Neural progenitor cell (in vitro differentiated cells): Measurements from ENCODE around the gene RSPO3. TPM values are rescaled to one million over a fixed set of nuclear protein-coding genes. Genes with fewer than 3 reads are reported as not detected.

Experiments
- DNase-seq: peaks from one replicate; pipeline ENCODE4 v3.0.0-alpha.2; 2016; ENCODE audit warnings: low spot score
- H2AFZ ChIP-seq: fragments of 200-600 bp; sonication (generic); replicated peaks from 2 replicates; pipeline ENCODE4 v1.6.1; 2016; ENCODE audit warnings: antibody characterized with exemption
- H3F3A ChIP-seq: fragments of 200-600 bp; sonication (generic); 2 replicates; pipeline ENCODE4 v1.6.1; 2016; ENCODE audit warnings: antibody characterized with exemption, low read depth
- H3K27ac ChIP-seq: fragments of 200-600 bp; sonication (generic); 2 replicates; pipeline ENCODE4 v1.5.1; 2016; ENCODE audit warnings: mild to moderate bottlenecking
- H3K27me3 ChIP-seq: fragments of 200-600 bp; sonication (generic); 2 replicates; pipeline ENCODE4 v1.6.1; 2016; ENCODE audit warnings: mild to moderate bottlenecking, moderate library complexity
- H3K36me3 ChIP-seq: fragments of 200-600 bp; sonication (generic); 2 replicates; pipeline ENCODE4 v1.5.1; 2016
- H3K4me1 ChIP-seq: fragments of 200-600 bp; sonication (generic); 2 replicates; pipeline ENCODE4 v1.6.1; 2016; ENCODE audit warnings: mixed run types
- H3K4me2 ChIP-seq: fragments of 200-600 bp; sonication (generic); 2 replicates; pipeline ENCODE4 v1.6.1; 2016
- H3K4me3 ChIP-seq: fragments of 200-600 bp; sonication (generic); 2 replicates; pipeline ENCODE4 v1.5.1; 2016
- H3K79me2 ChIP-seq: fragments of 200-600 bp; sonication (generic); 2 replicates; pipeline ENCODE4 v1.6.1; 2016; ENCODE audit warnings: low read depth
- H3K9ac ChIP-seq: fragments of 200-600 bp; sonication (generic); 2 replicates; pipeline ENCODE4 v1.6.1; 2016
- H3K9me3 ChIP-seq: fragments of 200-600 bp; sonication (generic); 2 replicates; pipeline ENCODE4 v1.5.1; 2016; ENCODE audit warnings: low read depth
- H4K20me1 ChIP-seq: fragments of 200-600 bp; sonication (generic); 2 replicates; pipeline ENCODE4 v1.6.1; 2016; ENCODE audit warnings: low read depth
- H3K27ac Mint-ChIP-seq: 3 replicates; pipeline ENCODE4 v1.8.0; 2021; ENCODE audit warnings: mixed read lengths
- H3K27me3 Mint-ChIP-seq: 2 replicates; pipeline ENCODE4 v1.8.0; 2022; ENCODE audit warnings: low read depth, mild to moderate bottlenecking, inconsistent platforms, moderate library complexity, mixed read lengths; ENCODE audit not compliant: insufficient read depth
- H3K36me3 Mint-ChIP-seq: 3 replicates; pipeline ENCODE4 v1.8.0; 2021; ENCODE audit warnings: mixed read lengths
- H3K4me1 Mint-ChIP-seq: 3 replicates; pipeline ENCODE4 v1.8.0; 2021; ENCODE audit warnings: mixed read lengths
- H3K4me3 Mint-ChIP-seq: 3 replicates; pipeline ENCODE4 v1.8.0; 2021; ENCODE audit warnings: mild to moderate bottlenecking, moderate library complexity, mixed read lengths
- H3K9me3 Mint-ChIP-seq: 3 replicates; pipeline ENCODE4 v1.8.0; 2020; ENCODE audit warnings: mixed read lengths
- EZH2 ChIP-seq: fragments of 200-600 bp; sonication (generic); IDR thresholded peaks from 2 replicates; pipeline ENCODE4 v1.6.1; 2017; ENCODE audit warnings: antibody characterized with exemption, mild to moderate bottlenecking, moderate library complexity
- EZH2phosphoT487 ChIP-seq: fragments of 200-600 bp; sonication (generic); IDR thresholded peaks from 2 replicates; pipeline ENCODE4 v1.6.1; 2017; ENCODE audit warnings: antibody characterized with exemption
- total RNA-seq: library from RNA; depleted of rRNA; stranded (reverse); fragments of >200 nt; gene quantifications from 2 replicates; pipeline ENCODE4 v1.2.3, GENCODE V29; 2015; ENCODE audit warnings: low replicate concordance
- TF ChIP-seq, protein P1 (sequence below): fragments of 200-600 bp; sonication (generic); IDR thresholded peaks from 2 replicates; pipeline ENCODE4 v1.5.1; 2017; ENCODE audit warnings: antibody characterized with exemption, mild to moderate bottlenecking

The RSPO3 gene
- total RNA-seq, 1 donor from 2014 or later, result 2.4 TPM

- no peak overlapping the region for H2AFZ ChIP-seq
- peaks cover 4% of the 10 kb centered on the region for H3K4me1 ChIP-seq
- H3K27ac Mint-ChIP-seq, result no peak overlapping the region
- H3K36me3 ChIP-seq, result no peaks in the 10 kb centered on the region
- TF ChIP-seq, protein P1, sequence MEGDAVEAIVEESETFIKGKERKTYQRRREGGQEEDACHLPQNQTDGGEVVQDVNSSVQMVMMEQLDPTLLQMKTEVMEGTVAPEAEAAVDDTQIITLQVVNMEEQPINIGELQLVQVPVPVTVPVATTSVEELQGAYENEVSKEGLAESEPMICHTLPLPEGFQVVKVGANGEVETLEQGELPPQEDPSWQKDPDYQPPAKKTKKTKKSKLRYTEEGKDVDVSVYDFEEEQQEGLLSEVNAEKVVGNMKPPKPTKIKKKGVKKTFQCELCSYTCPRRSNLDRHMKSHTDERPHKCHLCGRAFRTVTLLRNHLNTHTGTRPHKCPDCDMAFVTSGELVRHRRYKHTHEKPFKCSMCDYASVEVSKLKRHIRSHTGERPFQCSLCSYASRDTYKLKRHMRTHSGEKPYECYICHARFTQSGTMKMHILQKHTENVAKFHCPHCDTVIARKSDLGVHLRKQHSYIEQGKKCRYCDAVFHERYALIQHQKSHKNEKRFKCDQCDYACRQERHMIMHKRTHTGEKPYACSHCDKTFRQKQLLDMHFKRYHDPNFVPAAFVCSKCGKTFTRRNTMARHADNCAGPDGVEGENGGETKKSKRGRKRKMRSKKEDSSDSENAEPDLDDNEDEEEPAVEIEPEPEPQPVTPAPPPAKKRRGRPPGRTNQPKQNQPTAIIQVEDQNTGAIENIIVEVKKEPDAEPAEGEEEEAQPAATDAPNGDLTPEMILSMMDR, result no peak
- TF ChIP-seq EZH2phosphoT487, result no peak
- TF ChIP-seq EZH2, result no peak
- no peaks in the 10 kb centered on the region for H3K9me3 ChIP-seq
- H3K79me2 ChIP-seq, result no peaks in the 10 kb centered on the region
- H3K9me3 Mint-ChIP-seq, result no peaks in the 10 kb centered on the region
- no peak overlapping the region for H3K4me3 Mint-ChIP-seq
- peaks cover 8% of the 10 kb centered on the region for H3K4me1 Mint-ChIP-seq
- DNase-seq, result no peak
- H3K4me2 ChIP-seq, result no peak overlapping the region
- H3K27me3 Mint-ChIP-seq, result no peaks in the 10 kb centered on the region
- H3K36me3 Mint-ChIP-seq, result no peaks in the 10 kb centered on the region
- no peak overlapping the region for H3K27ac ChIP-seq
- H3K9ac ChIP-seq, result no peak overlapping the region
- H3K27me3 ChIP-seq, result peaks cover 21% of the 10 kb centered on the region
- H4K20me1 ChIP-seq, result no peaks in the 10 kb centered on the region
- no peaks in the 10 kb centered on the region for H3F3A ChIP-seq
- no peak overlapping the region for H3K4me3 ChIP-seq
These were observed 6.9 kb upstream of the RSPO3 start for GRCh38 chr6:127111526-127111925.

GRCh38 chr6:127114214-127114760 is 4.2 kb upstream of the RSPO3 start:
- H3K9me3 ChIP-seq, result no peaks in the 10 kb centered on the region
- no peaks in the 10 kb centered on the region for H3K36me3 Mint-ChIP-seq
- peaks cover 5% of the 10 kb centered on the region for H3K27me3 Mint-ChIP-seq
- no peak overlapping the region for H2AFZ ChIP-seq
- H3K4me3 ChIP-seq, result no peak overlapping the region
- H3K36me3 ChIP-seq, result no peaks in the 10 kb centered on the region
- H3K4me1 ChIP-seq, result peaks cover 7% of the 10 kb centered on the region
- no peaks in the 10 kb centered on the region for H3K9me3 Mint-ChIP-seq
- H3K4me3 Mint-ChIP-seq, result no peak overlapping the region
- TF ChIP-seq, protein P1, result no peak
- TF ChIP-seq EZH2phosphoT487, result no peak
- no peak for TF ChIP-seq EZH2
- H3K4me2 ChIP-seq, result no peak overlapping the region
- H3K27ac Mint-ChIP-seq, result no peak overlapping the region
- no peak for DNase-seq
- H3K79me2 ChIP-seq, result no peaks in the 10 kb centered on the region
- H3K4me1 Mint-ChIP-seq, result peaks cover 14% of the 10 kb centered on the region
- peaks cover 48% of the 10 kb centered on the region for H3K27me3 ChIP-seq
- H3K9ac ChIP-seq, result no peak overlapping the region
- H3F3A ChIP-seq, result no peaks in the 10 kb centered on the region
- no peaks in the 10 kb centered on the region for H4K20me1 ChIP-seq
- H3K27ac ChIP-seq, result no peak overlapping the region

DNA sequence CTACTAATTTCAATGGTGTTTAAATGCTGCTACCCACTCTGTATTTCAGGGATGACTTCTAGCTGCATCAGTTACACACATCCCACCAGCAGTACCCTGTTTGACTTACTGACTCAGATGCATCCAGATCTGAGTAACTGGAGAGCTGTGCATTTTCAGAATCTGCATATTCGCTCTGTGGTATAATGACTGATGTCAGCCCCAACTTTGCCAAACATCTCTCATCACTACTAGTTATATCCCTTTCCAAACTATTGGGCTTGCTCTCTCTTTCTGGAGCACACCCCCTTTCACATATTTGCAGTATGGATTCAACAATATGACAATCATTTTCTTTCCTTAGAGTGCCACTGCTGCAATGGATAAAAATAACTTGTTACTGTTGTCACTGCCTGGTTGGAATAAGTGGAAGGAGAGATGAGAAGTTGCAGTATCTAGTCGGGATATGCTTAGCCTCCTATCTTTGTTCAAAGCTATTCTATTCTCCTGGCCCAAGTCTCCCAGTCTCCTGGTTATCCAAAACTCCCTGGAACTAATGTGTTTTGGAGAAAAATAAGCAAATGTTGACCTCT is 3.3 kb upstream of the RSPO3 start:
- H3K4me1 Mint-ChIP-seq, result peaks cover 17% of the 10 kb centered on the region
- H3K36me3 ChIP-seq, result no peaks in the 10 kb centered on the region
- H3F3A ChIP-seq, result no peaks in the 10 kb centered on the region
- H3K79me2 ChIP-seq, result no peaks in the 10 kb centered on the region
- H3K4me2 ChIP-seq, result no peak overlapping the region
- H3K27ac Mint-ChIP-seq, result no peak overlapping the region
- H3K4me1 ChIP-seq, result peaks cover 12% of the 10 kb centered on the region
- H3K9ac ChIP-seq, result no peak overlapping the region
- peaks cover 57% of the 10 kb centered on the region for H3K27me3 ChIP-seq
- H3K4me3 ChIP-seq, result no peak overlapping the region
- no peaks in the 10 kb centered on the region for H3K9me3 ChIP-seq
- no peak overlapping the region for H2AFZ ChIP-seq
- H3K4me3 Mint-ChIP-seq, result no peak overlapping the region
- no peaks in the 10 kb centered on the region for H3K36me3 Mint-ChIP-seq
- no peak overlapping the region for H3K27ac ChIP-seq
- no peaks in the 10 kb centered on the region for H3K9me3 Mint-ChIP-seq
- TF ChIP-seq, protein P1, result no peak
- TF ChIP-seq EZH2phosphoT487 (no peak), EZH2 (no peak)
- DNase-seq, result no peak
- H3K27me3 Mint-ChIP-seq, result peaks cover 9% of the 10 kb centered on the region
- no peaks in the 10 kb centered on the region for H4K20me1 ChIP-seq
